ENCODE data around the gene VIT. TPM values are rescaled to one million over a fixed set of nuclear protein-coding genes. Genes with fewer than 3 reads are reported as not detected.

Gene VIT
- total and polyA plus RNA-seq, 2 experiments from 2014 or later = 0.22 to 0.31 TPM

DNA sequence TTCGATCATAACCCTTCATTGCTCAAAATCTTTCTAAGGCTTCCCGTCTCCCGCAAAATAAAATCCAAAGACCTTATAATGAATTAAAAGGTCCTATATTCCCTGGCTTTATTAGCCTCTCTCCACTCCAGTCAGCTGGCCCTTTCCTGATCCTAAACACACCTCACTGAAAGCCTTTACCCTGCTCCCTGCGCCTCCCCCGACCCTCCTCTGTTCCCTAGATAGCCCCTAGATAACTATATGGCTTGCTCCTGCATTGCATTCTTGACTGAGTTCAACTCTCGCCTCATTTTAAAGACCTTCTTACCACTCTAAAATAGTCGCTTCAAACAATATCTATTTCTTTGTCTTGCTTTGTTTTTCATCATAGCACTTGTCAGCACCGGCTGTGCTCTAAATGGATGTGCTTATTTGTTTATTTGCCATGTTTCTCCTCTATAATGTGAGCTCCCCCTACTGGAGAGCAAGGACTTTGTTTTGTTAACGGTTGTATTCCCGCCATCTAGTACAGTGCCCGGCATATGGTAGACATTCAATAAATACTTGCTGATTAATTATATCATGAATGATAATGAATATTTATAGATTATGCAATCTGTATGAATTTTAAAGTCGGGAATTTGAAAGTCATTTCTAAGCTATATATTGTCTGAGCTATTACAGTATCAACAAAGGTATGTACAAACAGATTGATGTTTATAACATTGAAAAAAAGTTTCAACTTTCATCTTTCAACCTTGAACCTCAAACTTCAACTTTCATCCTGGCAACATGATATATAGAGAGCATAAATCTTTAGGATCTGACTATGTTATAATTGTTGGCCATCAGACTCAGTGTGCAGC lies 32.4 kb upstream of the VIT start:
- Histone ChIP-seq H3K4me2 (ENCODE audit: unreplicated experiment) (no peak overlapping the region), H3K9ac (no peak overlapping the region), H3K4me1 (ENCODE audit: insufficient read depth) (peaks cover 32% of the 10 kb centered on the region), H2AFZ (peak overlapping the region; percentile 63), H3K79me2 (ENCODE audit: insufficient read depth) (peaks cover 4% of the 10 kb centered on the region; the same call in 1 of the 2 replicates), H3K4me3 (no peak overlapping the region), H3F3A (ENCODE audit: insufficient read depth) (peaks cover 24% of the 10 kb centered on the region), H3K27ac (peak overlapping the region; percentile 13), H3K36me3 (ENCODE audit: low read depth) (no peaks in the 10 kb centered on the region), H4K20me1 (ENCODE audit: insufficient read depth) (no peaks in the 10 kb centered on the region), H3K27me3 (replicated peaks; ENCODE audit: insufficient read depth) (no peaks in the 10 kb centered on the region), H3K9me2 (ENCODE audit: insufficient read depth) (no peaks in the 10 kb centered on the region), H3K9me3 (ENCODE audit: low read depth) (no peaks in the 10 kb centered on the region)
- DNase-seq = peak; percentile 86
- in situ Hi-C loops (cut with MboI) = loop anchor here (10.0 kb wide), 2 partner anchors 129 to 309 kb away; partner anchors contain the start of gene CRIM1
- 31 to 32% methylated on average over 12 of the region's 12 CpGs for WGBS, 2 experiments (ENCODE audit: low coverage in 1 of 2, low lambda C conversion rate in 2 of 2, missing lambda C conversion rate in 2 of 2)
- TF ChIP-seq EZH2phosphoT487 (IDR thresholded peaks at IDR 0.05; ENCODE audit: insufficient read depth, low read depth) (no peak), EZH2 (IDR thresholded peaks at IDR 0.05; ENCODE audit: insufficient read depth, poor library complexity, severe bottlenecking) (no peak)

DNA sequence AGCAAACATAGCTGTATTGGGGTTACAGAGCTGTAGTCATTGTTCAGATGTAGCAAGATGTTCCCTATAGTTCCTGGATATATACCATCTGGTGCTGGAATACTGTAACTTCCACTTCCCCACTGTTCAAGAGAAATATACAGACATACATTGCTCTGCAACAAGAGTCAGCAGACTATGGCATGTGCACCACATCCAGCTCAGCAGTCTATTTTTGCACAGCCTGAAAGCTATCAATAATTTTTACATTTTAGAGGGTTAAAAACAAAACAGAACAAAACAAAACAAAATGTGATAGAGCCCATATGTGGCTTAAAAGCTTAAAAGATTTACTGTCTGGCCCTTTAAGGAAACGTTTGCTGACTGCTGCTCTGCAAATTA lies 31.8 kb upstream of the VIT start:
- Histone ChIP-seq H3K4me1 (ENCODE audit: insufficient read depth) (peaks cover 29% of the 10 kb centered on the region), H3K4me2 (ENCODE audit: unreplicated experiment) (no peak overlapping the region), H3K79me2 (ENCODE audit: insufficient read depth) (peaks cover 4% of the 10 kb centered on the region; the same call in 1 of the 2 replicates), H3K9me2 (ENCODE audit: insufficient read depth) (no peaks in the 10 kb centered on the region), H3K9me3 (ENCODE audit: low read depth) (no peaks in the 10 kb centered on the region), H3K4me3 (no peak overlapping the region), H3K9ac (no peak overlapping the region), H2AFZ (peak overlapping the region; percentile 63), H3K36me3 (ENCODE audit: low read depth) (no peaks in the 10 kb centered on the region), H4K20me1 (ENCODE audit: insufficient read depth) (no peaks in the 10 kb centered on the region), H3K27me3 (replicated peaks; ENCODE audit: insufficient read depth) (no peaks in the 10 kb centered on the region), H3K27ac (no peak overlapping the region), H3F3A (ENCODE audit: insufficient read depth) (peaks cover 20% of the 10 kb centered on the region)
- no peak for TF ChIP-seq EZH2 (IDR thresholded peaks at IDR 0.05; ENCODE audit: insufficient read depth, poor library complexity, severe bottlenecking)
- TF ChIP-seq EZH2phosphoT487 (IDR thresholded peaks at IDR 0.05; ENCODE audit: insufficient read depth, low read depth) = no peak
- in situ Hi-C loops (cut with MboI) = loop anchor here (10.0 kb wide), 2 partner anchors 130 to 310 kb away; partner anchors contain the start of gene CRIM1
- 23 to 24% methylated on average over 1 of the region's 1 CpG for WGBS, 2 experiments (ENCODE audit: low coverage in 1 of 2, low lambda C conversion rate in 2 of 2, missing lambda C conversion rate in 2 of 2)
- no peak for DNase-seq

DNA sequence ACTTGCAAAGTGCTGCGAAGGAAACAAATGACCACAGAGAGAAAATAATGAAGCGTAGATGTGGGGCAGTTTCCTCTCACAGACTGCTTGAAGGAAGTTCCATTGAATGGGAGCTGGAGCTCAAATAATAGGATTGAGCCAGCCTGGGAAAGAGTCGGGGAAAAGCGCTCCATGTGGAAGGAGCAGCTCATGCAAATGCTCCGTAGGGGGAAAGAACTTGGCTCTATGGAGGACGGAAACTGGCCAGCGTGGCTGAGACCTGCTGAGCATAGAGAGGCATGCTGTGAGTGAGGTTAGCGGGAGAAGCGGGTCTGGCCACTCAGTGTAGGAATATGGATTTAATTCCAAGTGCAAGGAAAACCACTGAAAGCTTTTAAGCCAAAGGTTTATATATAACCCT lies 28.6 kb upstream of the VIT start:
- in situ Hi-C loops (cut with MboI) = loop anchor here (10.0 kb wide), 2 partner anchors 133 to 313 kb away; partner anchors contain the start of gene CRIM1
- Histone ChIP-seq H3K27me3 (replicated peaks; ENCODE audit: insufficient read depth) (no peaks in the 10 kb centered on the region), H3K79me2 (ENCODE audit: insufficient read depth) (peaks cover 4% of the 10 kb centered on the region; the same call in 1 of the 2 replicates), H2AFZ (no peak overlapping the region), H3K9ac (no peak overlapping the region), H3K4me3 (no peak overlapping the region), H3K4me1 (ENCODE audit: insufficient read depth) (peaks cover 46% of the 10 kb centered on the region), H3K9me3 (ENCODE audit: low read depth) (no peaks in the 10 kb centered on the region), H3K27ac (no peak overlapping the region), H3K36me3 (ENCODE audit: low read depth) (no peaks in the 10 kb centered on the region), H4K20me1 (ENCODE audit: insufficient read depth) (no peaks in the 10 kb centered on the region), H3K4me2 (ENCODE audit: unreplicated experiment) (no peak overlapping the region), H3F3A (ENCODE audit: insufficient read depth) (peaks cover 28% of the 10 kb centered on the region), H3K9me2 (ENCODE audit: insufficient read depth) (no peaks in the 10 kb centered on the region)
- DNase-seq = no peak
- no peak for TF ChIP-seq EZH2 (IDR thresholded peaks at IDR 0.05; ENCODE audit: insufficient read depth, poor library complexity, severe bottlenecking)
- no peak for TF ChIP-seq EZH2phosphoT487 (IDR thresholded peaks at IDR 0.05; ENCODE audit: insufficient read depth, low read depth)
- WGBS, 2 experiments (ENCODE audit: low coverage in 1 of 2, low lambda C conversion rate in 2 of 2, missing lambda C conversion rate in 2 of 2) = 81 to 83% methylated on average over 9 of the region's 9 CpGs

DNA sequence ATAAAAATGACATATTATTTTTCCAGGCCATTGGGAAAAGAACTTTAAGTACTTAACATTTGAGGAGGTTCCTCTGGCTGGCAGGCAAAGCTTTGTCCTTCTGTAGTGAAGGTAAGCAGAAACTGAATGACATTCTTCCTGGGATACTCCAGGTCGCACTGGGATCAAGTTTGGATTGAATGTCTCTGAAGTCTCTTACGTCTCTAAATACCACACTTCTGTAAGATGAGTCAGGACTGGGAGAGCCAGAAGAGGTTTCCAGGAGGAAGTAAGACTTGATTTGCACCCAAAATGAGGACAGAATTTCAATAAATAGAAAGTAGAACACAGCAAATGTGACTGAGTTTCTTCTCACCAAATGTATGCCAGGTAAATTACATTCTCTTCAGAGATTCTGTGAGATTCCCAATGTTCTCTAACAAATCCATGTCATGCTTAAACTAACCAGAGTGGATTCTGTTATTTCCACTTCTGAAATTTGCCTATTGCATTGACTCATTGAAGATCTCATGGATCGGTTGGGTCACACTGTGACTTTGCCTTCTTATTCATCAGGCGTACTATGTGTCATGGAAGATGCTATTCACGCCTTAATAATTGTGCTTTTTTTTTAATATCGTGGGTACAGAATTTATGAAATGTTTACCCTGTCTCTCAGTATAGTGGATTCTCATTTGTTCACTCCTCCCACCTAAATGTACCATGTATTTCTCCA lies 25.5 kb upstream of the VIT start:
- peak overlapping the region; percentile 27 for H3K4me2 ChIP-seq (ENCODE audit: unreplicated experiment)
- WGBS, 2 experiments (ENCODE audit: low coverage in 1 of 2, low lambda C conversion rate in 2 of 2, missing lambda C conversion rate in 2 of 2) = 49 to 57% methylated on average over 6 of the region's 6 CpGs
- in situ Hi-C loops (cut with MboI) = no loop called here
- H3K79me2 ChIP-seq (ENCODE audit: insufficient read depth) = no peaks in the 10 kb centered on the region
- H3K9ac ChIP-seq = peak overlapping the region; percentile 15; the same call in 1 of the 2 replicates
- peaks cover 20% of the 10 kb centered on the region for H3F3A ChIP-seq (ENCODE audit: insufficient read depth)
- peaks cover 25% of the 10 kb centered on the region for H3K4me1 ChIP-seq (ENCODE audit: insufficient read depth)
- DNase-seq = peak; percentile 72
- H4K20me1 ChIP-seq (ENCODE audit: insufficient read depth) = no peaks in the 10 kb centered on the region
- H3K9me3 ChIP-seq (ENCODE audit: low read depth) = no peaks in the 10 kb centered on the region
- H3K36me3 ChIP-seq (ENCODE audit: low read depth) = no peaks in the 10 kb centered on the region
- 0 out of 2 replicates have a peak overlapping the region, but pooled peaks have one; percentile 15 for H2AFZ ChIP-seq
- no peaks in the 10 kb centered on the region for H3K9me2 ChIP-seq (ENCODE audit: insufficient read depth)
- TF ChIP-seq EZH2phosphoT487 (IDR thresholded peaks at IDR 0.05; ENCODE audit: insufficient read depth, low read depth) (no peak), EZH2 (IDR thresholded peaks at IDR 0.05; ENCODE audit: insufficient read depth, poor library complexity, severe bottlenecking) (no peak)
- H3K4me3 ChIP-seq = no peak overlapping the region
- H3K27ac ChIP-seq = peak overlapping the region; percentile 47
- H3K27me3 ChIP-seq (replicated peaks; ENCODE audit: insufficient read depth) = no peaks in the 10 kb centered on the region

Measured in GM23248 (cell line).